ENCODE measurements around the gene DHX8.

- TF ChIP-seq, protein P1, sequence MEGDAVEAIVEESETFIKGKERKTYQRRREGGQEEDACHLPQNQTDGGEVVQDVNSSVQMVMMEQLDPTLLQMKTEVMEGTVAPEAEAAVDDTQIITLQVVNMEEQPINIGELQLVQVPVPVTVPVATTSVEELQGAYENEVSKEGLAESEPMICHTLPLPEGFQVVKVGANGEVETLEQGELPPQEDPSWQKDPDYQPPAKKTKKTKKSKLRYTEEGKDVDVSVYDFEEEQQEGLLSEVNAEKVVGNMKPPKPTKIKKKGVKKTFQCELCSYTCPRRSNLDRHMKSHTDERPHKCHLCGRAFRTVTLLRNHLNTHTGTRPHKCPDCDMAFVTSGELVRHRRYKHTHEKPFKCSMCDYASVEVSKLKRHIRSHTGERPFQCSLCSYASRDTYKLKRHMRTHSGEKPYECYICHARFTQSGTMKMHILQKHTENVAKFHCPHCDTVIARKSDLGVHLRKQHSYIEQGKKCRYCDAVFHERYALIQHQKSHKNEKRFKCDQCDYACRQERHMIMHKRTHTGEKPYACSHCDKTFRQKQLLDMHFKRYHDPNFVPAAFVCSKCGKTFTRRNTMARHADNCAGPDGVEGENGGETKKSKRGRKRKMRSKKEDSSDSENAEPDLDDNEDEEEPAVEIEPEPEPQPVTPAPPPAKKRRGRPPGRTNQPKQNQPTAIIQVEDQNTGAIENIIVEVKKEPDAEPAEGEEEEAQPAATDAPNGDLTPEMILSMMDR (optimal IDR thresholded peaks at IDR 0.05 in 1 of 3, IDR thresholded peaks at IDR 0.05 in 1 of 3, conservative IDR thresholded peaks at IDR 0.05 in 1 of 3; ENCODE audit: extremely low read depth in 1 of 3, insufficient read depth in 2 of 3, low read length in 3 of 3) = no peak
- no peak for TF ChIP-seq EZH2 (IDR thresholded peaks at IDR 0.05; ENCODE audit: low read length)
These were observed 14.6 kb upstream of the DHX8 start for GRCh38 chr17:43469145-43469544.
